MCF 10A (cell line): ENCODE measurements around the gene LCN12. TPM values are rescaled to one million over a fixed set of nuclear protein-coding genes. Genes with fewer than 3 reads are reported as not detected.
A peak's percentile ranks its signal among the peaks of the same experiment; 100 is the strongest.

Source experiments
- BruUV-seq: library from RNA; stranded (reverse); fragments of 400-500 nt; replicated peaks from 2 replicates; lab custom pipeline; 2021; lab: Mats Ljungman, UMichigan
- CTCF ChIA-PET: fragments of 300-600 bp; sonication (Branson Sonifier 250); formaldehyde crosslinking; extraction: SDS; loops from one replicate; lab custom pipeline; 2021; ENCODE audit warnings: antibody characterized with exemption, inconsistent platforms; lab: Yijun Ruan, JAX
- POLR2A ChIA-PET: fragments of 300-600, 350-650 bp; sonication (Branson Sonifier 250); formaldehyde crosslinking; extraction: SDS; loops from one replicate; lab custom pipeline; 2020; ENCODE audit warnings: antibody characterized with exemption, inconsistent platforms; lab: Yijun Ruan, JAX
- DNase-seq: peaks from one replicate; pipeline ENCODE4 v3.0.0-alpha.2; 2018; ENCODE audit not compliant: unreplicated experiment
- H3K27ac Mint-ChIP-seq: one replicate; pipeline ENCODE4 v1.8.0; 2022; ENCODE audit warnings: mild to moderate bottlenecking, low read depth, mixed read lengths; ENCODE audit not compliant: unreplicated experiment
- H3K27me3 Mint-ChIP-seq: one replicate; pipeline ENCODE4 v1.8.0; 2022; ENCODE audit warnings: mixed read lengths; ENCODE audit not compliant: insufficient read depth, unreplicated experiment
- H3K36me3 Mint-ChIP-seq: one replicate; pipeline ENCODE4 v1.8.0; 2022; ENCODE audit warnings: mild to moderate bottlenecking, moderate library complexity, mixed read lengths; ENCODE audit not compliant: insufficient read depth, unreplicated experiment
- H3K4me1 Mint-ChIP-seq: one replicate; pipeline ENCODE4 v1.8.0; 2022; ENCODE audit warnings: mixed read lengths; ENCODE audit not compliant: insufficient read depth, unreplicated experiment
- H3K4me3 Mint-ChIP-seq: one replicate; pipeline ENCODE4 v1.8.0; 2022; ENCODE audit warnings: mild to moderate bottlenecking, moderate library complexity, mixed read lengths; ENCODE audit not compliant: unreplicated experiment
- H3K9me3 Mint-ChIP-seq: one replicate; pipeline ENCODE4 v1.8.0; 2022; ENCODE audit warnings: mixed read lengths; ENCODE audit not compliant: unreplicated experiment
- CTCF ChIP-seq: fragments of 200-600 bp; IDR thresholded peaks from one replicate; pipeline ENCODE4 v1.8.0; 2022; ENCODE audit warnings: antibody characterized with exemption, mild to moderate bottlenecking; ENCODE audit not compliant: unreplicated experiment
- intact Hi-C: fragments of 100-400 bp; cut with micrococcal nuclease; formaldehyde crosslinking; loops from 2 replicates; pipeline ENCODE4 v1.14.1; 2022
- total RNA-seq: library from RNA; stranded (reverse); gene quantifications from 2 replicates; pipeline ENCODE4 v1.2.3, GENCODE V29; 2022

LCN12 gene
- total RNA-seq, 1 experiment from 2014 or later, result 0.86 TPM

DNA sequence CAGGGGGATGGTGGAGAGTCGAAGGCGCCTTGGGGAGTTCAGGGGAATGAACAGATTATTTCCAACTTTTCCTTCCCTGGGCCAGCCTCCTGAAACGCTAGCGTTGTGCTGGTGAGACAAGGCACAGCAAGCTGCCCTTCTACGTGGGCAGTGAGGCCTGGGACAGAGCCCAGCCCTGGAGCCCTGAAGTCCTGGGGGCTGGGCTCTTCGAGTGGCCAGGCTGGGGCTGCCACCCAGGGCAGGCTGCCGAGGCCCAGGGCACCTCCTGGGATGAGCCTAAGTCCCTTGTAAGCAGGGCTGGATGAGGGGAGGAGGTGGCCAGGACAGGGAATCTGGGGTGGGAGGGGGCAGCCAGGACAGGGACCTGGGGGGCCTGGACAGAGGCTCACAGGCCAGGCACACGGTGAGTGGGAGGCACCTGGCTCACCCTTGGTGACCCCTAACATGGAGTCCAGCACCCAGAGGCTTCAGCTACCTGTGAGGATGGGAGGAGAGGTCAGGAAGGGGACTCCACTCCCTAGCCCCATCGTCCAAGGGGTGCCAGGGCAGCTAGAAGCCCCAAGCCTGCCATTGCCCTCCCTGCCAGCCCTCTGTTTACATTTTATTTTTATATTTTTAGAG is 1.3 kb upstream of the LCN12 start:
- Mint-ChIP-seq H3K4me1 (no peaks in the 10 kb centered on the region), H3K27me3 (no peaks in the 10 kb centered on the region), H3K27ac (no peak overlapping the region), H3K9me3 (no peaks in the 10 kb centered on the region), H3K36me3 (no peaks in the 10 kb centered on the region), H3K4me3 (peak overlapping the region; percentile 84)
- BruUV-seq, result no TSS peak
- no peak for TF ChIP-seq CTCF
- ChIA-PET CTCF (interaction anchor here (0.6 to 1.3 kb wide), 2 partner anchors 78 to 157 kb away, joined by 3 to 6 read pairs; no protein-coding TSS in a partner anchor), POLR2A (interaction anchor here (1.4 kb wide), 1 partner anchor 14 kb away, joined by 4 read pairs; no protein-coding TSS in a partner anchor)
- intact Hi-C loops, result no loop called here
- DNase-seq, result no peak

- no TSS peak for BruUV-seq
- Mint-ChIP-seq H3K4me1 (no peaks in the 10 kb centered on the region), H3K27ac (no peak overlapping the region), H3K27me3 (no peaks in the 10 kb centered on the region), H3K36me3 (no peaks in the 10 kb centered on the region), H3K9me3 (peaks cover 10% of the 10 kb centered on the region), H3K4me3 (no peak overlapping the region)
- CTCF ChIA-PET, result interaction anchor here (0.6 to 1.6 kb wide), 2 partner anchors 10 to 432 kb away, joined by 3 read pairs; no protein-coding TSS in a partner anchor
- no peak for TF ChIP-seq CTCF
- POLR2A ChIA-PET, result no interaction called here
- no peak for DNase-seq
- intact Hi-C loops, result no loop called here
These were observed 313 bp downstream of the LCN12 start for GRCh38 chr9:136952321-136952850.

- CTCF ChIA-PET, result interaction anchor here (1.6 kb wide), 1 partner anchor 9 kb away, joined by 3 read pairs; no protein-coding TSS in a partner anchor
- Mint-ChIP-seq H3K4me1 (no peaks in the 10 kb centered on the region), H3K27ac (no peak overlapping the region), H3K4me3 (no peak overlapping the region), H3K36me3 (no peaks in the 10 kb centered on the region), H3K27me3 (no peaks in the 10 kb centered on the region), H3K9me3 (peaks cover 10% of the 10 kb centered on the region)
- no peak for DNase-seq
- POLR2A ChIA-PET, result interaction anchor here (0.6 kb wide), 1 partner anchor 176 kb away, joined by 4 read pairs; no protein-coding TSS in a partner anchor
- BruUV-seq, result no TSS peak
- no peak for TF ChIP-seq CTCF
- intact Hi-C loops, result no loop called here
These were observed 1.1 kb downstream of the LCN12 start for GRCh38 chr9:136952876-136953770.

GRCh38 chr9:136953771-136954269 is 1.7 kb downstream of the LCN12 start:
- ChIA-PET CTCF (interaction anchor here (1.6 kb wide), 1 partner anchor 8 kb away, joined by 3 read pairs; no protein-coding TSS in a partner anchor), POLR2A (no interaction called here)
- DNase-seq, result no peak

More at GRCh38 chr9:136953771-136954269, 1.7 kb downstream of the LCN12 start:
- BruUV-seq, result no TSS peak
- no peak for TF ChIP-seq CTCF
- no peak overlapping the region for H3K27ac Mint-ChIP-seq
- H3K9me3 Mint-ChIP-seq, result peaks cover 10% of the 10 kb centered on the region
- H3K4me3 Mint-ChIP-seq, result no peak overlapping the region
- H3K36me3 Mint-ChIP-seq, result no peaks in the 10 kb centered on the region
- no peaks in the 10 kb centered on the region for H3K27me3 Mint-ChIP-seq
- H3K4me1 Mint-ChIP-seq, result no peaks in the 10 kb centered on the region
- intact Hi-C loops, result no loop called here
